Mesothelial cell of epicardium (in vitro differentiated cells): ENCODE measurements around the gene RBM18. TPM values are rescaled to one million over a fixed set of nuclear protein-coding genes. Genes with fewer than 3 reads are reported as not detected.

Experiments
- DNase-seq, 2 experiments: peaks; one replicate each; pipeline ENCODE4 v3.0.0; 2021; ENCODE audit warnings: low spot score in 2 of 2; ENCODE audit not compliant: unreplicated experiment in 2 of 2
- H3K27ac Mint-ChIP-seq: 2 replicates; pipeline ENCODE4 v1.8.0; 2021; ENCODE audit warnings: mixed read lengths
- H3K27me3 Mint-ChIP-seq: 2 replicates; pipeline ENCODE4 v1.8.0; 2021; ENCODE audit warnings: low read depth, mixed read lengths
- H3K36me3 Mint-ChIP-seq: 2 replicates; pipeline ENCODE4 v1.8.0; 2021; ENCODE audit warnings: mixed read lengths
- H3K4me1 Mint-ChIP-seq: 2 replicates; pipeline ENCODE4 v1.8.0; 2021; ENCODE audit warnings: mixed read lengths
- H3K4me3 Mint-ChIP-seq: 2 replicates; pipeline ENCODE4 v1.8.0; 2021; ENCODE audit warnings: mild to moderate bottlenecking, moderate library complexity, mixed read lengths
- H3K9me3 Mint-ChIP-seq: 2 replicates; pipeline ENCODE4 v1.8.0; 2021; ENCODE audit warnings: mixed read lengths
- CTCF ChIP-seq: fragments of 200-600 bp; sonication (generic); IDR thresholded peaks from one replicate; pipeline ENCODE4 v1.5.0; 2021; ENCODE audit warnings: antibody characterized with exemption; ENCODE audit not compliant: unreplicated experiment
- total RNA-seq: library from RNA; stranded (reverse); gene quantifications from 3 replicates; pipeline ENCODE4 v1.2.1, GENCODE V29; 2021

The RBM18 gene
- total RNA-seq, 1 donor from 2014 or later, result 22.1 TPM

DNA sequence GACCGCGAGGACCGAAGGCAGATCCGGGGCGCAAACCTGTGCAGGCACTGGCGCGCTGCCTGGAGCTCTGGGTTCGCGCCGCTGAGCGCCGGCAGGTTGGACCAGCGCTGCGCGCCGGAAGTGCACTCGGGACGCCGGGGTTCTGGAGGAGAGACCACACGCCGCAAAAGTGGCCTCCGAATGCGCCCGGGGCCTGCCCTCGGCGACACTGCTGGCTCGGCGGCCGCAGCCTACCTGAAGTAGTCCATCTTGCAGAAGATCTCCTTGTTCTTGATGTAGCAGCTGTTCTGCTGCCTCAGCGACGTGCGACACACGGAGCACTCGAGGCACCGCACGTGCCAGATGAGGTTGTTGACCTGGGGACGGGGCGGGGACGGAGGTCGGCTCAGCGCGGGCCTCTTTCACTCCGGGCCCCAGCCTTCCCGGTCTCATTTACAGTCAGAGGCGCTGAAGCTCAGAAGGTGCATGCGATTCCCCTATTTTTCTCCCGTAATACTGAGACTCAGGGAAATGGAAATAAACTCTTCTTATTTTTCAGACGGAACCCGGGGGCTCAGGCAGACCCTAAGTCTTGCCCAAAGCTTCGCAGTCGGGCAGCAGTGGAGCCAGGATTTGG is 38.4 kb downstream of the RBM18 start:
- no peak overlapping the region for H3K4me3 Mint-ChIP-seq
- TF ChIP-seq CTCF, result no peak
- peaks cover 2% of the 10 kb centered on the region for H3K36me3 Mint-ChIP-seq
- no peak overlapping the region for H3K27ac Mint-ChIP-seq
- peaks cover 7% of the 10 kb centered on the region for H3K4me1 Mint-ChIP-seq
- no peak for DNase-seq
- H3K27me3 Mint-ChIP-seq, result peaks cover 68% of the 10 kb centered on the region
- H3K9me3 Mint-ChIP-seq, result no peaks in the 10 kb centered on the region

- Mint-ChIP-seq H3K4me3 (no peak overlapping the region), H3K4me1 (peaks cover 8% of the 10 kb centered on the region), H3K27me3 (peaks cover 75% of the 10 kb centered on the region), H3K27ac (no peak overlapping the region), H3K36me3 (peaks cover 2% of the 10 kb centered on the region), H3K9me3 (no peaks in the 10 kb centered on the region)
- no peak for TF ChIP-seq CTCF
- no peak for DNase-seq
Measured at GRCh38 chr9:122225312-122226141, 39.1 kb downstream of the RBM18 start.

DNA sequence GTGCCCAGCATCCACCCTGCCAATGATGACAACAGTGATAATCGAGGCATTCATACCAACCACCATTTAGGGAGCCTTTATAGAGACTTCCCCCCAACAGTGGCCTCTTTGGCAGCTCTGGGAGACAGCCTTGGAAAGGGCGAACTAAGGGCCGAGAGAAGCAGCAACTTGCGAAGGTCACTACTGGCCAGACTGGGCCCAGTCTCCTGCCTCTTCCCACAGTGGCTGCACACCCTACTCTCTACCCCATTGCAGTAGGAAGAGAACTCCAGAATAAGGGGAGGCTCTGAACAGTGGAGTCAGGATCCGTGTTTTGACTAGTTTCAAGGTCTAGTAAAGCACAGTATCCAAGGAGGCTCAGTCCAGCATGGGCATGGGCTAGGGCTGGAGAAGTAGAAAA is 41.2 kb downstream of the RBM18 start:
- Mint-ChIP-seq H3K9me3 (no peaks in the 10 kb centered on the region), H3K27me3 (peaks cover 96% of the 10 kb centered on the region), H3K4me1 (peaks cover 24% of the 10 kb centered on the region), H3K4me3 (no peak overlapping the region), H3K27ac (no peak overlapping the region), H3K36me3 (peaks cover 2% of the 10 kb centered on the region)
- TF ChIP-seq CTCF, result no peak
- DNase-seq, result no peak

DNA sequence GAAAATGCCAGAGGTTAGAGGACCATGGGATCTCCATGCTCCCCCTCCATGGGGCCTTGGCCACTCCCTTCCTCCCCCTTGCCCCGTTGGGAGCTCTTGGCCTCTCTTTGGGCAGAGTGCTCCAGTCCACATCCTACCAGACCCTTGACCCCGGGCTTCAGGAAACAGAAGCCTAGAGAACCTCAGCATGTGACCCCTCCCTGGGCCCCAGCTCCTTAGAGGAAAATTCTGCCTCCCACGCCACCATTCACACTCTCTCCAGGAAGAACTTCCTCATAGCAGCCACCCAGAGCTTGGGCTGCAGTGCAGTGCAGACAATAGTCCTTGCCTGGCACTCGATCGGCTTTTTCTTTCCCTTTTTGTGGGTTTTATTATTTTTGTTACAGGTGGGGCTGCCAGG is 41.8 kb downstream of the RBM18 start:
- Mint-ChIP-seq H3K4me1 (peaks cover 24% of the 10 kb centered on the region), H3K36me3 (peaks cover 2% of the 10 kb centered on the region), H3K4me3 (no peak overlapping the region), H3K27me3 (peaks cover 98% of the 10 kb centered on the region), H3K27ac (no peak overlapping the region), H3K9me3 (no peaks in the 10 kb centered on the region)
- no peak for DNase-seq
- no peak for TF ChIP-seq CTCF

GRCh38 chr9:122221183-122221811 is 43.3 kb downstream of the RBM18 start:
- Mint-ChIP-seq H3K27me3 (peaks cover 100% of the 10 kb centered on the region), H3K36me3 (peaks cover under 1% of the 10 kb centered on the region), H3K4me1 (peaks cover 17% of the 10 kb centered on the region), H3K9me3 (no peaks in the 10 kb centered on the region), H3K27ac (no peak overlapping the region), H3K4me3 (no peak overlapping the region)
- no peak for TF ChIP-seq CTCF
- DNase-seq, result no peak
